ENCODE measurements around the gene MSH5. TPM values are rescaled to one million over a fixed set of nuclear protein-coding genes. Genes with fewer than 3 reads are reported as not detected.

The MSH5 gene
- polyA plus RNA-seq, 3 donors: 0.58 to 31.2 (median 1.9) TPM

GRCh38 chr6:31730631-31731086 is 9.1 kb upstream of the MSH5 start:
- H3K27ac ChIP-seq (ENCODE audit: low read depth in 1 of 2, low read length in 2 of 2): peak overlapping the region; percentile 94 to 96
- H3K27me3 ChIP-seq (ENCODE audit: control insufficient read depth in 2 of 2, insufficient read depth in 2 of 2, low read length in 2 of 2): no peaks in the 10 kb centered on the region
- intact Hi-C loops (cut with micrococcal nuclease): loop anchor here (2.0 to 10.0 kb wide), 4 partner anchors 37 to 186 kb away; partner anchors contain the start of genes ATP6V1G2 (in 1 of the 2), DDX39B (in 1 of the 2), NFKBIL1 (in 1 of the 2) and VARS1 (in 1 of the 2)
- no peak for TF ChIP-seq CTCF (IDR thresholded peaks at IDR 0.05)
- peaks cover 0 to 4% (median 0%) of the 10 kb centered on the region in 3 donors for H3K27me3 Mint-ChIP-seq (ENCODE audit: low read depth in 3 of 3)
- H3K9ac ChIP-seq (ENCODE audit: insufficient read depth, low read length, poor library complexity, severe bottlenecking): no peak overlapping the region
- H3K9me3 Mint-ChIP-seq: peaks cover 0 to 3% (median 0%) of the 10 kb centered on the region in 7 donors
- H3K4me3 Mint-ChIP-seq: peak overlapping the region; percentile 96
- peaks cover 68% of the 10 kb centered on the region for H3K4me1 Mint-ChIP-seq
- H3K79me2 ChIP-seq (ENCODE audit: insufficient read depth, low read length): peaks cover 71% of the 10 kb centered on the region
- H3K36me3 ChIP-seq (replicated peaks in 1 of 2; ENCODE audit: control insufficient read depth in 1 of 2, insufficient read depth in 2 of 2, low read length in 2 of 2): peaks cover 39 to 40% of the 10 kb centered on the region in 2 donors
- H3K4me3 ChIP-seq (replicated peaks in 1 of 3; ENCODE audit: low read depth in 2 of 3, low read length in 3 of 3): peak overlapping the region in 1 of 3 experiments; percentile 87
- no peak for DNase-seq
- H3K27ac Mint-ChIP-seq: peak overlapping the region; percentile 96 to 99 (median 98)
- H3K4me1 ChIP-seq (ENCODE audit: control insufficient read depth in 1 of 2, insufficient read depth in 2 of 2, low read length in 2 of 2): peaks cover 75 to 87% of the 10 kb centered on the region in 2 donors
- no peak overlapping the region for H2AFZ ChIP-seq (ENCODE audit: insufficient read depth, low read depth, low read length, poor library complexity, severe bottlenecking)
- H3K9me3 ChIP-seq (replicated peaks in 1 of 2; ENCODE audit: control insufficient read depth in 1 of 2, insufficient read depth in 1 of 2, low read length in 2 of 2): no peaks in the 10 kb centered on the region
- H3K36me3 Mint-ChIP-seq: peaks cover 55 to 61% of the 10 kb centered on the region in 2 donors
- peaks cover 48% of the 10 kb centered on the region for H4K20me1 ChIP-seq (ENCODE audit: insufficient read depth, low read length)
- H3K4me2 ChIP-seq (replicated peaks; ENCODE audit: extremely low read depth, low read length, poor library complexity, severe bottlenecking): peak overlapping the region; percentile 92
- 90% methylated on average over 2 of the region's 11 CpGs for WGBS (ENCODE audit: insufficient coverage)

- Histone ChIP-seq H3K27ac (ENCODE audit: low read depth in 1 of 2, low read length in 2 of 2) (peak overlapping the region in 1 of 2 donors; percentile 15), H2AFZ (ENCODE audit: insufficient read depth, low read depth, low read length, poor library complexity, severe bottlenecking) (no peak overlapping the region), H3K4me2 (replicated peaks; ENCODE audit: extremely low read depth, low read length, poor library complexity, severe bottlenecking) (peak overlapping the region; percentile 13), H3K9me3 (replicated peaks in 1 of 2; ENCODE audit: control insufficient read depth in 1 of 2, insufficient read depth in 1 of 2, low read length in 2 of 2) (no peaks in the 10 kb centered on the region), H3K4me3 (replicated peaks in 1 of 3; ENCODE audit: low read depth in 2 of 3, low read length in 3 of 3) (no peak overlapping the region), H4K20me1 (ENCODE audit: insufficient read depth, low read length) (peaks cover 48% of the 10 kb centered on the region), H3K9ac (ENCODE audit: insufficient read depth, low read length, poor library complexity, severe bottlenecking) (no peak overlapping the region), H3K4me1 (ENCODE audit: control insufficient read depth in 1 of 2, insufficient read depth in 2 of 2, low read length in 2 of 2) (peaks cover 68 to 80% of the 10 kb centered on the region in 2 donors), H3K79me2 (ENCODE audit: insufficient read depth, low read length) (peaks cover 83% of the 10 kb centered on the region), H3K36me3 (replicated peaks in 1 of 2; ENCODE audit: control insufficient read depth in 1 of 2, insufficient read depth in 2 of 2, low read length in 2 of 2) (peaks cover 39 to 40% of the 10 kb centered on the region in 2 donors), H3K27me3 (ENCODE audit: control insufficient read depth in 2 of 2, insufficient read depth in 2 of 2, low read length in 2 of 2) (no peaks in the 10 kb centered on the region)
- no peak for DNase-seq
- H3K9me3 Mint-ChIP-seq: peaks cover 0 to 3% (median 0%) of the 10 kb centered on the region in 7 donors
- intact Hi-C loops (cut with micrococcal nuclease): loop anchor here (5.0 to 10.0 kb wide), 3 partner anchors 35 to 187 kb away; partner anchors contain the start of genes ATP6V1G2 (in 1 of the 2), DDX39B (in 1 of the 2), NFKBIL1 (in 1 of the 2) and VARS1 (in 1 of the 2)
- peak overlapping the region; percentile 31 to 96 (median 46) for H3K27ac Mint-ChIP-seq
- H3K4me3 Mint-ChIP-seq: no peak overlapping the region
- peaks cover 0 to 5% (median 0%) of the 10 kb centered on the region in 3 donors for H3K27me3 Mint-ChIP-seq (ENCODE audit: low read depth in 3 of 3)
- H3K4me1 Mint-ChIP-seq: peaks cover 60% of the 10 kb centered on the region
- peaks cover 41 to 51% of the 10 kb centered on the region in 2 donors for H3K36me3 Mint-ChIP-seq
- TF ChIP-seq CTCF (IDR thresholded peaks at IDR 0.05): no peak
- WGBS (ENCODE audit: insufficient coverage): no CpG with 5 or more reads among the region's 3 CpGs
Measured at GRCh38 chr6:31732029-31732428, 7.8 kb upstream of the MSH5 start.
